WTC11 (cell line): Measurements from ENCODE around the gene APLN.

Source experiments
- NFYB ChIP-seq: sonication (generic); formaldehyde crosslinking; conservative IDR thresholded peaks from 2 replicates; pipeline ENCODE4 v1.8.0; 2022; ENCODE audit warnings: low read depth, missing genetic modification reagents
- TF ChIP-seq, protein P1 (sequence below): fragments of 200-600 bp; IDR thresholded peaks from 2 replicates; pipeline ENCODE4 v1.8.0; 2022; ENCODE audit warnings: antibody characterized with exemption
- TF ChIP-seq, protein P2 (sequence below): sonication (generic); formaldehyde crosslinking; IDR thresholded peaks from 2 replicates; pipeline ENCODE4 v1.8.0; 2022; ENCODE audit warnings: mild to moderate bottlenecking, missing genetic modification reagents
- TF ChIP-seq, protein P3 (sequence below): sonication (generic); formaldehyde crosslinking; IDR thresholded peaks from 2 replicates; pipeline ENCODE4 v1.8.1; 2023; ENCODE audit warnings: mild to moderate bottlenecking, missing genetic modification reagents, moderate library complexity

DNA sequence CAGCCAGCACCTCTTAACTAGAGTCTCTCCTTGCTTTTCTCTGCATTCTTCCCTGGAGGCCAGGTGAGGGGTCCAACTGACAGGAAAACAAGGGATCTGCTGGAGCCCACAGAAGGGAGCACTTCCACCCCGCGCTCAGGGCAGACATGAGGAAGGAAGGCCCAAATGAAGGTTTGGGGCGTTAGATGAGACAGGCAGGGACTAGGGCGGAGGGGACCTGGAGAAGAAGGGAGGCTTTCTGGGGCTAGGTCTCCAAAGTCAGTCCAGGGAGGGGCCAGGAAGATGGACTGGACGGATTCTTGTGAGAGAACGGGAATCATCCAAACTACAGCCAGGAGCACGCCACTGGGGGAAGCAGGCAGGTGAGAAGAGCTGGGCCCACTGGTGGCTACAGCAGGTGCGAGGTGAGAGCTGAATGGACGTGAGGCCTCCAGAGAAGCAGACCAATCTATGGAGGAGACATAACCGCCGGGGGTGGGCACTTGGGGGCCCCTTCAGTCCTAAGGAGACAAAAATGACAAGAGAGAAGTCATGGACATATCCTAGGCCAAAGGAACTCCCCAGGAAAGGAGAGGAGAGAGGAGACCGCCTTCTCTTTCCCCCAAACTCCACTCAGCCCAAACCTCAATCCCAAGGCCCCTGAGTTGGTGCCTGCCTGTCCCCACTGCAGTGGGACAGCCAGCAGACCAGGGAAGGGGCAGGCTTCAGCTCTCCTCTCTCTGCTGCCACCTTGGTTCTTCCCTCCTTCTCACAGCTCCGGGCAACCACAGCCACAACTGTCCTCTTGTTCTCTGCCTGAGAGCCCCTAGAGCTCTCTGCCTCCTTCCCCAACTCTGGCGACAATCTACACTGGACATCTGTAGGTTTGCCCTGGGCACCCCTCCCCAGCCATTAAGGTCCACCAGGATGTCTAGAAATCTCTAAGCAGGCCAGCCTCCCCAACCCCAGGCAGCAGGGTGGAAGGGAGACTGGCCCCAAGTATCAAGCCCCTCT is 7.0 kb downstream of the APLN start:
- TF ChIP-seq, protein P1, sequence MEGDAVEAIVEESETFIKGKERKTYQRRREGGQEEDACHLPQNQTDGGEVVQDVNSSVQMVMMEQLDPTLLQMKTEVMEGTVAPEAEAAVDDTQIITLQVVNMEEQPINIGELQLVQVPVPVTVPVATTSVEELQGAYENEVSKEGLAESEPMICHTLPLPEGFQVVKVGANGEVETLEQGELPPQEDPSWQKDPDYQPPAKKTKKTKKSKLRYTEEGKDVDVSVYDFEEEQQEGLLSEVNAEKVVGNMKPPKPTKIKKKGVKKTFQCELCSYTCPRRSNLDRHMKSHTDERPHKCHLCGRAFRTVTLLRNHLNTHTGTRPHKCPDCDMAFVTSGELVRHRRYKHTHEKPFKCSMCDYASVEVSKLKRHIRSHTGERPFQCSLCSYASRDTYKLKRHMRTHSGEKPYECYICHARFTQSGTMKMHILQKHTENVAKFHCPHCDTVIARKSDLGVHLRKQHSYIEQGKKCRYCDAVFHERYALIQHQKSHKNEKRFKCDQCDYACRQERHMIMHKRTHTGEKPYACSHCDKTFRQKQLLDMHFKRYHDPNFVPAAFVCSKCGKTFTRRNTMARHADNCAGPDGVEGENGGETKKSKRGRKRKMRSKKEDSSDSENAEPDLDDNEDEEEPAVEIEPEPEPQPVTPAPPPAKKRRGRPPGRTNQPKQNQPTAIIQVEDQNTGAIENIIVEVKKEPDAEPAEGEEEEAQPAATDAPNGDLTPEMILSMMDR = no peak
- no peak for TF ChIP-seq NFYB (CRISPR knock-in tag)
- TF ChIP-seq, protein P2, sequence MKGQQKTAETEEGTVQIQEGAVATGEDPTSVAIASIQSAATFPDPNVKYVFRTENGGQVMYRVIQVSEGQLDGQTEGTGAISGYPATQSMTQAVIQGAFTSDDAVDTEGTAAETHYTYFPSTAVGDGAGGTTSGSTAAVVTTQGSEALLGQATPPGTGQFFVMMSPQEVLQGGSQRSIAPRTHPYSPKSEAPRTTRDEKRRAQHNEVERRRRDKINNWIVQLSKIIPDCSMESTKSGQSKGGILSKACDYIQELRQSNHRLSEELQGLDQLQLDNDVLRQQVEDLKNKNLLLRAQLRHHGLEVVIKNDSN (CRISPR knock-in tag) = no peak
- TF ChIP-seq, protein P3, sequence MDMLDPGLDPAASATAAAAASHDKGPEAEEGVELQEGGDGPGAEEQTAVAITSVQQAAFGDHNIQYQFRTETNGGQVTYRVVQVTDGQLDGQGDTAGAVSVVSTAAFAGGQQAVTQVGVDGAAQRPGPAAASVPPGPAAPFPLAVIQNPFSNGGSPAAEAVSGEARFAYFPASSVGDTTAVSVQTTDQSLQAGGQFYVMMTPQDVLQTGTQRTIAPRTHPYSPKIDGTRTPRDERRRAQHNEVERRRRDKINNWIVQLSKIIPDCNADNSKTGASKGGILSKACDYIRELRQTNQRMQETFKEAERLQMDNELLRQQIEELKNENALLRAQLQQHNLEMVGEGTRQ = no peak
